Pancreas (tissue), 10 donors: ENCODE data around the gene RXRA. TPM values are rescaled to one million over a fixed set of nuclear protein-coding genes. Genes with fewer than 3 reads are reported as not detected.

Experiments used
- ATAC-seq, 4 donors: fragments of 200-7000 bp; cut with Tn5 transposase; one replicate each; pipeline versions ENCODE4 v1.8.0 to v1.9.1; 2020; ENCODE audit warnings: mild to moderate bottlenecking in 4 of 4, moderate library complexity in 4 of 4
- DNase-seq, 6 donors: peaks; one replicate each; pipeline ENCODE4 v3.0.0-alpha.2; 2020
- FAIRE-seq: peaks from 2 replicates; lab custom pipeline; 2012; peaks lifted over from hg19 to GRCh38; lab: Jason Lieb, UNC
- H3K27ac ChIP-seq, 4 donors: fragments of 200-600 bp; sonication (generic); 1 replicate in 3 of 4; 2 replicates in 1 of 4; pipeline versions ENCODE4 v1.5.0 to v1.8.0; 2020
- H3K27me3 ChIP-seq, 4 donors: fragments of 200-600 bp; one replicate each; pipeline ENCODE4 v1.8.0; 2021
- H3K36me3 ChIP-seq, 3 donors: fragments of 200-600 bp; sonication (generic) in 1 of 3; one replicate each; pipeline versions ENCODE4 v1.5.0 to v1.8.0; 2020 to 2021
- H3K4me1 ChIP-seq, 3 donors: fragments of 200-600 bp; one replicate each; pipeline ENCODE4 v1.8.0; 2021
- H3K4me3 ChIP-seq, 4 donors: fragments of 200-600 bp; sonication (generic) in 2 of 4; one replicate each; pipeline versions ENCODE4 v1.5.0 to v1.8.0; 2020 to 2021
- H3K9me3 ChIP-seq, 4 donors: fragments of 200-600 bp; one replicate each; pipeline ENCODE4 v1.8.0; 2021
- CTCF ChIP-seq, 4 donors: fragments of 200-600 bp; sonication (generic) in 3 of 4; IDR thresholded peaks; one replicate each; pipeline versions ENCODE4 v1.5.0 to v1.8.0; 2021; ENCODE audit warnings: antibody characterized with exemption in 4 of 4
- WGBS, 2 donors: extraction: QIAGEN DNeasy Blood & Tissue Kit; methylation state at CpG; one replicate each; pipeline ENCODE4 v1.1.7; 2013; 5-methylcytosine and 5-hydroxymethylcytosine counted together
- intact Hi-C, 3 donors: fragments of 100-400 bp; cut with DNase I; formaldehyde crosslinking; loops; one replicate each; pipeline versions ENCODE4 v1.11.1 to v1.14.2; 2022
- polyA plus RNA-seq, 2 donors: library from polyadenylated mRNA; stranded (reverse); fragments of 200-250 nt; gene quantifications; one replicate each; pipeline ENCODE4 v1.2.3, GENCODE V29; 2013
- total RNA-seq, 6 donors: library from RNA; stranded (reverse); fragmentation: NEBNext Ultra II Directional in 4 of 6; extraction: Animal tissue kit (Norgen Biotek cat#: 25700) in 4 of 6; gene quantifications; one replicate each; pipeline versions ENCODE4 v1.2.1 to v1.2.4, GENCODE V29; 2021 to 2023
- donor health status: healthy with polysubstance abuse.
- donor health status: DM: no; HTN: no; CAD: no; lungs with moderate emphysema.
- donor health status: DM: no; HTN: no; CAD: no.
- donor health status: control.
- donor health status: control.
- donor health status: Bipolar disorder and iron deficiency.
- donor health status: DM: yes; HTN: yes; CAD: no.
- donor health status: DM: no; HTN: no; CAD: no.
- donor health status: DM: no; HTN: no; CAD: no.
- donor health status: DM: yes; HTN: yes; CAD: no.

The RXRA gene
- total and polyA plus RNA-seq, 8 donors, result 20.2 to 35.1 (median 22.9) TPM

- FAIRE-seq (no peak), ATAC-seq (peak; percentile 42 to 61 (median 54)), DNase-seq (peak in 3 of 6 donors; percentile 52 to 79 (median 67))
- no peaks in the 10 kb centered on the region for H3K9me3 ChIP-seq
- no peaks in the 10 kb centered on the region for H3K27me3 ChIP-seq
- peaks cover 22 to 32% (median 26%) of the 10 kb centered on the region in 3 donors for H3K4me1 ChIP-seq
- H3K4me3 ChIP-seq, result no peak overlapping the region
- no peaks in the 10 kb centered on the region for H3K36me3 ChIP-seq
- intact Hi-C loops, result no loop called here
- no peak for TF ChIP-seq CTCF (IDR thresholded peaks at IDR 0.05)
- H3K27ac ChIP-seq, result peak overlapping the region in 1 of 4 donors; percentile 22
- WGBS, 2 donors, result 36 to 40% methylated on average over 14 of the region's 14 CpGs
These were observed 34.6 kb downstream of the RXRA start for GRCh38 chr9:134360897-134361296.

DNA sequence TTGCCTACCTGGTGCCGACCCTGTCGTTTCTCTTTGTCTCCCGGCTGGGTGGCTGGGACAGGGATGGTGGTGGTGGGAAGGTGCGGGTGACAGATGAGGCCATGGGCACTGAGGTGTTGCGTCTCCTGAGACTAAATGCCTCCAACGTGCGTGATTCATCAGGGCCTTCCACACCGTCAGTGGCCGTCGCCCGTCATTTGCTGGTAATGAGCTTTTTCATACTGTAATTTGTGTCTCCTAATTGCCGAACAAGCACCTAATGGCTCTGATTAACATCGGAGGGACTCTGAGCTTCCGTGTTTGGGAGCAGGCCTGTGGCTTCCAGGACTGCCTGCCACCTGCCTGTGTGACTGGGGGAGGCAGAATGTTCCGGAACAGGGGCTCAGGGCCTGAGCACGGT lies 35.2 kb downstream of the RXRA start:
- FAIRE-seq (no peak), DNase-seq (no peak), ATAC-seq (peak in 1 of 4 donors; percentile 3)
- Histone ChIP-seq H3K27ac (peak overlapping the region in 1 of 4 donors; percentile 22), H3K4me1 (peaks cover 19 to 32% (median 26%) of the 10 kb centered on the region in 3 donors), H3K9me3 (no peaks in the 10 kb centered on the region), H3K4me3 (no peak overlapping the region), H3K36me3 (no peaks in the 10 kb centered on the region), H3K27me3 (no peaks in the 10 kb centered on the region)
- WGBS, 2 donors, result 84 to 86% methylated on average over 16 of the region's 16 CpGs
- no peak for TF ChIP-seq CTCF (IDR thresholded peaks at IDR 0.05)
- intact Hi-C loops, result no loop called here

- 96 to 97% methylated on average over 14 to 15 of the region's 15 CpGs for WGBS, 2 donors
- no peak overlapping the region for H3K4me3 ChIP-seq
- no peak for DNase-seq
- peak overlapping the region in 2 of 4 donors; percentile 22 for H3K27ac ChIP-seq
- H3K9me3 ChIP-seq, result no peaks in the 10 kb centered on the region
- intact Hi-C loops, result no loop called here
- no peak for TF ChIP-seq CTCF (IDR thresholded peaks at IDR 0.05)
- no peaks in the 10 kb centered on the region for H3K36me3 ChIP-seq
- no peak for FAIRE-seq
- H3K4me1 ChIP-seq, result peaks cover 20 to 32% (median 24%) of the 10 kb centered on the region in 3 donors
- no peaks in the 10 kb centered on the region for H3K27me3 ChIP-seq
- no peak for ATAC-seq
These were observed 35.7 kb downstream of the RXRA start for GRCh38 chr9:134361843-134362414.

- no peak for TF ChIP-seq CTCF (IDR thresholded peaks at IDR 0.05)
- Histone ChIP-seq H3K27ac (no peak overlapping the region), H3K27me3 (no peaks in the 10 kb centered on the region), H3K4me1 (peaks cover 20 to 36% (median 23%) of the 10 kb centered on the region in 3 donors), H3K36me3 (no peaks in the 10 kb centered on the region), H3K9me3 (no peaks in the 10 kb centered on the region), H3K4me3 (no peak overlapping the region)
- intact Hi-C loops, result no loop called here
- no peak for ATAC-seq
- DNase-seq, result no peak
- 89 to 92% methylated on average over 16 of the region's 16 CpGs for WGBS, 2 donors
- no peak for FAIRE-seq
These were observed 37.2 kb downstream of the RXRA start for GRCh38 chr9:134363450-134363849.

GRCh38 chr9:134364391-134365114 lies 38.3 kb downstream of the RXRA start:
- Histone ChIP-seq H3K4me1 (peaks cover 13 to 30% (median 23%) of the 10 kb centered on the region in 3 donors), H3K4me3 (no peak overlapping the region), H3K36me3 (no peaks in the 10 kb centered on the region), H3K27ac (no peak overlapping the region), H3K9me3 (no peaks in the 10 kb centered on the region), H3K27me3 (no peaks in the 10 kb centered on the region)
- DNase-seq (no peak), FAIRE-seq (no peak), ATAC-seq (no peak)
- WGBS, 2 donors, result 75 to 79% methylated on average over 13 of the region's 13 CpGs
- intact Hi-C loops, result no loop called here
- TF ChIP-seq CTCF (IDR thresholded peaks at IDR 0.05), result no peak
